GM23338 (cell line): ENCODE measurements around the gene TIAM1. TPM values are rescaled to one million over a fixed set of nuclear protein-coding genes. Genes with fewer than 3 reads are reported as not detected.

Source experiments
- ATAC-seq: fragments of 200-7000 bp; cut with Tn5 transposase; 3 replicates; pipeline ENCODE4 v1.9.1; 2020
- DNase-seq: peaks from one replicate; pipeline ENCODE4 v3.0.0-alpha.2; 2015; ENCODE audit warnings: low spot score
- H2AFZ ChIP-seq: fragments of 200-600 bp; sonication (generic); 2 replicates; pipeline ENCODE4 v1.8.0; 2016; ENCODE audit warnings: antibody characterized with exemption, mild to moderate bottlenecking, moderate library complexity
- H3F3A ChIP-seq: fragments of 200-600 bp; sonication (generic); replicated peaks from 2 replicates; pipeline ENCODE4 v1.8.0; 2017; ENCODE audit warnings: antibody characterized with exemption, mixed run types, low read depth
- H3K27ac ChIP-seq: fragments of 200-600 bp; sonication (generic); 2 replicates; pipeline ENCODE4 v1.6.1; 2016; ENCODE audit warnings: low read depth
- H3K27me3 ChIP-seq: fragments of 200-600 bp; sonication (generic); 2 replicates; pipeline ENCODE4 v1.8.0; 2016; ENCODE audit warnings: mild to moderate bottlenecking, mixed run types, moderate library complexity; ENCODE audit not compliant: insufficient read depth
- H3K36me3 ChIP-seq: fragments of 200-600 bp; sonication (generic); 2 replicates; pipeline ENCODE4 v1.8.0; 2016; ENCODE audit warnings: mild to moderate bottlenecking; ENCODE audit not compliant: insufficient read depth
- H3K4me1 ChIP-seq: fragments of 200-600 bp; sonication (generic); 2 replicates; pipeline ENCODE4 v1.8.0; 2016; ENCODE audit warnings: mild to moderate bottlenecking, moderate library complexity; ENCODE audit not compliant: insufficient read depth
- H3K4me2 ChIP-seq: fragments of 200-600 bp; sonication (generic); 2 replicates; pipeline ENCODE4 v1.7.1; 2017; ENCODE audit warnings: mixed run types
- H3K4me3 ChIP-seq: fragments of 200-600 bp; sonication (generic); 2 replicates; pipeline ENCODE4 v1.6.1; 2016; ENCODE audit warnings: mixed run types
- H3K79me2 ChIP-seq: fragments of 200-600 bp; sonication (generic); replicated peaks from 2 replicates; pipeline ENCODE4 v1.8.0; 2017; ENCODE audit warnings: mild to moderate bottlenecking; ENCODE audit not compliant: insufficient read depth
- H3K9me2 ChIP-seq: fragments of 200-600 bp; sonication (generic); 2 replicates; pipeline ENCODE4 v1.8.0; 2017; ENCODE audit not compliant: insufficient read depth
- H4K20me1 ChIP-seq: fragments of 200-600 bp; sonication (generic); replicated peaks from 2 replicates; pipeline ENCODE4 v1.8.0; 2017; ENCODE audit warnings: mild to moderate bottlenecking; ENCODE audit not compliant: insufficient read depth
- H3K27ac Mint-ChIP-seq: 2 replicates; pipeline ENCODE4 v1.8.0; 2020; ENCODE audit warnings: inconsistent platforms, mild to moderate bottlenecking, moderate library complexity, mixed read lengths
- H3K27me3 Mint-ChIP-seq: 3 replicates; pipeline ENCODE4 v1.8.0; 2022; ENCODE audit warnings: low read depth, mild to moderate bottlenecking, moderate library complexity, mixed read lengths, inconsistent platforms; ENCODE audit not compliant: insufficient read depth, poor library complexity
- H3K36me3 Mint-ChIP-seq: 3 replicates; pipeline ENCODE4 v1.8.0; 2021; ENCODE audit warnings: low read depth, mild to moderate bottlenecking, inconsistent platforms, moderate library complexity, mixed read lengths
- H3K4me1 Mint-ChIP-seq: 3 replicates; pipeline ENCODE4 v1.8.0; 2020; ENCODE audit warnings: mild to moderate bottlenecking, inconsistent platforms, mixed read lengths
- H3K4me3 Mint-ChIP-seq: 3 replicates; pipeline ENCODE4 v1.8.0; 2021; ENCODE audit warnings: moderate library complexity, mild to moderate bottlenecking, inconsistent platforms, mixed read lengths
- H3K9me3 Mint-ChIP-seq: 3 replicates; pipeline ENCODE4 v1.8.0; 2020; ENCODE audit warnings: moderate library complexity, mild to moderate bottlenecking, inconsistent platforms, mixed read lengths
- CREB1 ChIP-seq: fragments of 250-450 bp; sonication (Bioruptor Pico); IDR thresholded peaks from 2 replicates; pipeline ENCODE4 v1.5.0; 2020; ENCODE audit warnings: low read depth, mild to moderate bottlenecking, moderate library complexity
- EZH2phosphoT487 ChIP-seq: fragments of 200-600 bp; sonication (generic); IDR thresholded peaks from one replicate; pipeline ENCODE4 v1.8.1; 2018; ENCODE audit warnings: antibody characterized with exemption; ENCODE audit not compliant: unreplicated experiment
- JUNB ChIP-seq: IDR thresholded peaks from one replicate; pipeline ENCODE4 v1.6.1; 2016; ENCODE audit warnings: antibody characterized with exemption; ENCODE audit not compliant: unreplicated experiment
- NANOG ChIP-seq: IDR thresholded peaks from 2 replicates; pipeline ENCODE4 v1.6.1; 2016; ENCODE audit warnings: antibody characterized with exemption, borderline replicate concordance
- ZNF114 ChIP-seq: fragments of 250-450 bp; sonication (Bioruptor Pico); IDR thresholded peaks from 2 replicates; pipeline ENCODE4 v1.5.0; 2020; ENCODE audit warnings: mild to moderate bottlenecking, moderate library complexity
- polyA plus RNA-seq: library from polyadenylated mRNA; unstranded; fragments of >200 nt; fragmentation: Nextera tagmentation; extraction: Ambion mirVana; gene quantifications from 2 replicates; pipeline ENCODE4 v1.2.1, GENCODE V29; 2016
- total RNA-seq: library from RNA; depleted of rRNA; stranded (reverse); fragments of >200 nt; shearing (Covaris generic); gene quantifications from 2 replicates; pipeline ENCODE4 v1.2.3, GENCODE V29; 2014
- TF ChIP-seq, protein P1 (sequence below): IDR thresholded peaks from 2 replicates; pipeline ENCODE4 v1.6.1; 2016; ENCODE audit warnings: antibody characterized with exemption
- TF ChIP-seq, protein P2 (sequence below): fragments of 250-450 bp; sonication (Bioruptor Pico); IDR thresholded peaks from 2 replicates; pipeline ENCODE4 v1.5.0; 2020; ENCODE audit warnings: mild to moderate bottlenecking, moderate library complexity
- TF ChIP-seq, protein P3 (sequence below), 2 experiments: fragments of 200-600 bp in 1 of 2; sonication (generic) in 1 of 2; conservative IDR thresholded peaks; 2 replicates each; pipeline versions ENCODE4 v1.5.1 to v1.6.1; 2016 to 2017; ENCODE audit warnings: antibody characterized with exemption in 2 of 2, low read depth in 2 of 2, mild to moderate bottlenecking in 2 of 2, moderate library complexity in 1 of 2

Gene TIAM1
- total and polyA plus RNA-seq, 2 experiments from 2014 or later, result 18.5 to 20.0 TPM

DNA sequence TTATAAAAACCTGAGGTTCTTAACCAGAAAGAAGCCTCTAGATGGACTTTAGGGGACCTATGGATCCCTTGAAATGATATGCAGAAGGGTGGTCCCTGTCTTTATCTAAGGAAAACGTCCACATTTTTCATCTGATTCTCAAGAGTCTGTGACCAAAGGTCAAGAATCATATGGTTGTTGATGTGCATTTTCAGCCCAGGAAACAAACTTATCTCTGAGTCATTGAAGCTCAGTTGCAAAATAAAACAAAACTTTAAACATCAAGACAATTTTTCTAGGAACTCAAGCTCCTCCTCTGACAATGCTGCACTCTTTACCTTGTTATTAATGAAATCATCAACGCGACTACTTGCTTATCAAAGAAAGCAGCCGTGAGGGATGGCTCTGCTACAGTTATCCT lies 83.3 kb downstream of the TIAM1 start (continued):
- TF ChIP-seq, protein P1, sequence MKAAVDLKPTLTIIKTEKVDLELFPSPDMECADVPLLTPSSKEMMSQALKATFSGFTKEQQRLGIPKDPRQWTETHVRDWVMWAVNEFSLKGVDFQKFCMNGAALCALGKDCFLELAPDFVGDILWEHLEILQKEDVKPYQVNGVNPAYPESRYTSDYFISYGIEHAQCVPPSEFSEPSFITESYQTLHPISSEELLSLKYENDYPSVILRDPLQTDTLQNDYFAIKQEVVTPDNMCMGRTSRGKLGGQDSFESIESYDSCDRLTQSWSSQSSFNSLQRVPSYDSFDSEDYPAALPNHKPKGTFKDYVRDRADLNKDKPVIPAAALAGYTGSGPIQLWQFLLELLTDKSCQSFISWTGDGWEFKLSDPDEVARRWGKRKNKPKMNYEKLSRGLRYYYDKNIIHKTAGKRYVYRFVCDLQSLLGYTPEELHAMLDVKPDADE, result no peak
- TF ChIP-seq, protein P2, sequence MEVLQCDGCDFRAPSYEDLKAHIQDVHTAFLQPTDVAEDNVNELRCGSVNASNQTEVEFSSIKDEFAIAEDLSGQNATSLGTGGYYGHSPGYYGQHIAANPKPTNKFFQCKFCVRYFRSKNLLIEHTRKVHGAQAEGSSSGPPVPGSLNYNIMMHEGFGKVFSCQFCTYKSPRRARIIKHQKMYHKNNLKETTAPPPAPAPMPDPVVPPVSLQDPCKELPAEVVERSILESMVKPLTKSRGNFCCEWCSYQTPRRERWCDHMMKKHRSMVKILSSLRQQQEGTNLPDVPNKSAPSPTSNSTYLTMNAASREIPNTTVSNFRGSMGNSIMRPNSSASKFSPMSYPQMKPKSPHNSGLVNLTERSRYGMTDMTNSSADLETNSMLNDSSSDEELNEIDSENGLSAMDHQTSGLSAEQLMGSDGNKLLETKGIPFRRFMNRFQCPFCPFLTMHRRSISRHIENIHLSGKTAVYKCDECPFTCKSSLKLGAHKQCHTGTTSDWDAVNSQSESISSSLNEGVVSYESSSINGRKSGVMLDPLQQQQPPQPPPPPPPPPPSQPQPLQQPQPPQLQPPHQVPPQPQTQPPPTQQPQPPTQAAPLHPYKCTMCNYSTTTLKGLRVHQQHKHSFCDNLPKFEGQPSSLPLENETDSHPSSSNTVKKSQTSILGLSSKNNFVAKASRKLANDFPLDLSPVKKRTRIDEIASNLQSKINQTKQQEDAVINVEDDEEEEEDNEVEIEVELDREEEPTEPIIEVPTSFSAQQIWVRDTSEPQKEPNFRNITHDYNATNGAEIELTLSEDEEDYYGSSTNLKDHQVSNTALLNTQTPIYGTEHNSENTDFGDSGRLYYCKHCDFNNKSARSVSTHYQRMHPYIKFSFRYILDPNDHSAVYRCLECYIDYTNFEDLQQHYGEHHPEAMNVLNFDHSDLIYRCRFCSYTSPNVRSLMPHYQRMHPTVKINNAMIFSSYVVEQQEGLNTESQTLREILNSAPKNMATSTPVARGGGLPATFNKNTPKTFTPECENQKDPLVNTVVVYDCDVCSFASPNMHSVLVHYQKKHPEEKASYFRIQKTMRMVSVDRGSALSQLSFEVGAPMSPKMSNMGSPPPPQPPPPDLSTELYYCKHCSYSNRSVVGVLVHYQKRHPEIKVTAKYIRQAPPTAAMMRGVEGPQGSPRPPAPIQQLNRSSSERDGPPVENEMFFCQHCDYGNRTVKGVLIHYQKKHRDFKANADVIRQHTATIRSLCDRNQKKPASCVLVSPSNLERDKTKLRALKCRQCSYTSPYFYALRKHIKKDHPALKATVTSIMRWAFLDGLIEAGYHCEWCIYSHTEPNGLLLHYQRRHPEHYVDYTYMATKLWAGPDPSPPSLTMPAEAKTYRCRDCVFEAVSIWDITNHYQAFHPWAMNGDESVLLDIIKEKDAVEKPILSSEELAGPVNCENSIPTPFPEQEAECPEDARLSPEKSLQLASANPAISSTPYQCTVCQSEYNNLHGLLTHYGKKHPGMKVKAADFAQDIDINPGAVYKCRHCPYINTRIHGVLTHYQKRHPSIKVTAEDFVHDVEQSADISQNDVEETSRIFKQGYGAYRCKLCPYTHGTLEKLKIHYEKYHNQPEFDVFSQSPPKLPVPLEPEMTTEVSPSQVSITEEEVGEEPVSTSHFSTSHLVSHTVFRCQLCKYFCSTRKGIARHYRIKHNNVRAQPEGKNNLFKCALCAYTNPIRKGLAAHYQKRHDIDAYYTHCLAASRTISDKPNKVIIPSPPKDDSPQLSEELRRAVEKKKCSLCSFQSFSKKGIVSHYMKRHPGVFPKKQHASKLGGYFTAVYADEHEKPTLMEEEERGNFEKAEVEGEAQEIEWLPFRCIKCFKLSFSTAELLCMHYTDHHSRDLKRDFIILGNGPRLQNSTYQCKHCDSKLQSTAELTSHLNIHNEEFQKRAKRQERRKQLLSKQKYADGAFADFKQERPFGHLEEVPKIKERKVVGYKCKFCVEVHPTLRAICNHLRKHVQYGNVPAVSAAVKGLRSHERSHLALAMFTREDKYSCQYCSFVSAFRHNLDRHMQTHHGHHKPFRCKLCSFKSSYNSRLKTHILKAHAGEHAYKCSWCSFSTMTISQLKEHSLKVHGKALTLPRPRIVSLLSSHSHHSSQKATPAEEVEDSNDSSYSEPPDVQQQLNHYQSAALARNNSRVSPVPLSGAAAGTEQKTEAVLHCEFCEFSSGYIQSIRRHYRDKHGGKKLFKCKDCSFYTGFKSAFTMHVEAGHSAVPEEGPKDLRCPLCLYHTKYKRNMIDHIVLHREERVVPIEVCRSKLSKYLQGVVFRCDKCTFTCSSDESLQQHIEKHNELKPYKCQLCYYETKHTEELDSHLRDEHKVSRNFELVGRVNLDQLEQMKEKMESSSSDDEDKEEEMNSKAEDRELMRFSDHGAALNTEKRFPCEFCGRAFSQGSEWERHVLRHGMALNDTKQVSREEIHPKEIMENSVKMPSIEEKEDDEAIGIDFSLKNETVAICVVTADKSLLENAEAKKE, result no peak
- TF ChIP-seq JUNB (no peak), NANOG (no peak), ZNF114 (no peak)

DNA sequence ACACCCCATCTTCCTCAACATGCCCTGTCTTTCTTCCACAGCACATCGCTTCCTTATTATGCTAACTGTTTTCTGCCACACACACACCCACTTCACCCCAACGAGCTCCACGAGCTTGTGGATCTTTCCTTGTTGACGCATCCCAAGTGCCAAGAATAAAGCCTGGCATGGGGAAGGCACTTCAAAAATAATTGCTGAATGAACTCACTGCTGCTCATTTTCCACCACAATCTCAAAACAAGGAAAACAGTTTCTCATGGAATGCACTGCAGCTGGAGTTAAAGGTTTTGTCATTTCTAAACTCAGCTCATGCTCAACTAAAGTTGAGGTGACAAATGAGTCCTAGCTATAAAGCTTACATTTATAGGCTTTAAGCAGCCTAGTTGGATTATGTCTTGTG lies 86.0 kb downstream of the TIAM1 start:
- no peak for ATAC-seq
- no peaks in the 10 kb centered on the region for H3K36me3 Mint-ChIP-seq
- TF ChIP-seq ZNF114, result no peak
- TF ChIP-seq CREB1 (CRISPR knock-in tag), result no peak
- no peak for TF ChIP-seq JUNB
- no peak for TF ChIP-seq EZH2phosphoT487
- TF ChIP-seq, protein P3, sequence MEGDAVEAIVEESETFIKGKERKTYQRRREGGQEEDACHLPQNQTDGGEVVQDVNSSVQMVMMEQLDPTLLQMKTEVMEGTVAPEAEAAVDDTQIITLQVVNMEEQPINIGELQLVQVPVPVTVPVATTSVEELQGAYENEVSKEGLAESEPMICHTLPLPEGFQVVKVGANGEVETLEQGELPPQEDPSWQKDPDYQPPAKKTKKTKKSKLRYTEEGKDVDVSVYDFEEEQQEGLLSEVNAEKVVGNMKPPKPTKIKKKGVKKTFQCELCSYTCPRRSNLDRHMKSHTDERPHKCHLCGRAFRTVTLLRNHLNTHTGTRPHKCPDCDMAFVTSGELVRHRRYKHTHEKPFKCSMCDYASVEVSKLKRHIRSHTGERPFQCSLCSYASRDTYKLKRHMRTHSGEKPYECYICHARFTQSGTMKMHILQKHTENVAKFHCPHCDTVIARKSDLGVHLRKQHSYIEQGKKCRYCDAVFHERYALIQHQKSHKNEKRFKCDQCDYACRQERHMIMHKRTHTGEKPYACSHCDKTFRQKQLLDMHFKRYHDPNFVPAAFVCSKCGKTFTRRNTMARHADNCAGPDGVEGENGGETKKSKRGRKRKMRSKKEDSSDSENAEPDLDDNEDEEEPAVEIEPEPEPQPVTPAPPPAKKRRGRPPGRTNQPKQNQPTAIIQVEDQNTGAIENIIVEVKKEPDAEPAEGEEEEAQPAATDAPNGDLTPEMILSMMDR (conservative IDR thresholded peaks at IDR 0.05; ENCODE audit: low read depth in 2 of 2), result no peak

More for the DNA sequence above, 86.0 kb downstream of the TIAM1 start:
- H3K9me3 Mint-ChIP-seq, result no peaks in the 10 kb centered on the region
- H3K27ac Mint-ChIP-seq, result no peak overlapping the region
- Histone ChIP-seq H3K36me3 (no peaks in the 10 kb centered on the region), H3K9me2 (no peaks in the 10 kb centered on the region; the same call in 1 of the 2 replicates), H3F3A (no peaks in the 10 kb centered on the region), H3K4me2 (no peak overlapping the region), H4K20me1 (no peaks in the 10 kb centered on the region), H3K4me3 (no peak overlapping the region), H3K27ac (no peak overlapping the region), H3K79me2 (no peaks in the 10 kb centered on the region; the same call in 1 of the 2 replicates), H3K4me1 (peaks cover 13% of the 10 kb centered on the region), H2AFZ (no peak overlapping the region), H3K27me3 (no peaks in the 10 kb centered on the region)
- peaks cover 32% of the 10 kb centered on the region for H3K4me1 Mint-ChIP-seq
- no peak overlapping the region for H3K4me3 Mint-ChIP-seq
- DNase-seq, result no peak
- peaks cover 4% of the 10 kb centered on the region for H3K27me3 Mint-ChIP-seq
